ENCODE results near the gene DHH. TPM values are rescaled to one million over a fixed set of nuclear protein-coding genes. Genes with fewer than 3 reads are reported as not detected.

Gene DHH
- polyA plus RNA-seq, 1 of the 3 experiments (the other 2 are of a cell fraction) = 0.13 TPM

- peaks cover 59% of the 10 kb centered on the region for H3K79me2 ChIP-seq (ENCODE audit: insufficient read depth)
- peaks cover 32% of the 10 kb centered on the region for H4K20me1 ChIP-seq (ENCODE audit: insufficient read depth)
- peak overlapping the region; percentile 53 to 77 for H3K4me3 ChIP-seq (ENCODE audit: low read depth in 2 of 2, low read length in 1 of 2)
- peak overlapping the region; percentile 89 for H2AFZ ChIP-seq (ENCODE audit: low read depth)
- H3K27me3 ChIP-seq (ENCODE audit: insufficient read depth) = no peaks in the 10 kb centered on the region
- no peaks in the 10 kb centered on the region for H3K9me2 ChIP-seq
- TF ChIP-seq REST (IDR thresholded peaks at IDR 0.05; ENCODE audit: low read depth, low read length) (no peak), TEAD4 (IDR thresholded peaks at IDR 0.05; ENCODE audit: borderline replicate concordance, insufficient read depth) (no peak), CHD2 (IDR thresholded peaks at IDR 0.05; ENCODE audit: low read length, partially characterized antibody) (no peak), RXRA (IDR thresholded peaks at IDR 0.05; ENCODE audit: borderline replicate concordance, low read depth) (no peak), USF2 (IDR thresholded peaks at IDR 0.05; ENCODE audit: borderline replicate concordance, low read depth, low read length) (no peak), TAF1 (IDR thresholded peaks at IDR 0.05; ENCODE audit: borderline replicate concordance, low read depth, low read length) (no peak), SIN3A (IDR thresholded peaks at IDR 0.05; ENCODE audit: borderline replicate concordance, low read depth, low read length) (no peak), FOSL2 (IDR thresholded peaks at IDR 0.05; ENCODE audit: borderline replicate concordance, low read depth) (no peak), SMC3 (IDR thresholded peaks at IDR 0.05; ENCODE audit: low read depth, low read length) (no peak), EP300 (IDR thresholded peaks at IDR 0.05; ENCODE audit: borderline replicate concordance in 1 of 2, low read depth in 1 of 2, low read length in 1 of 2) (no peak), MEF2A (IDR thresholded peaks at IDR 0.05; ENCODE audit: borderline replicate concordance, low read depth) (no peak), GABPA (IDR thresholded peaks at IDR 0.05; ENCODE audit: low read depth) (no peak), RFX5 (IDR thresholded peaks at IDR 0.05; ENCODE audit: low read length) (no peak), FOXJ3 (CRISPR knock-in tag; IDR thresholded peaks at IDR 0.05) (no peak), MXI1 (IDR thresholded peaks at IDR 0.05; ENCODE audit: low read depth, low read length) (no peak), GATA2 (CRISPR knock-in tag; IDR thresholded peaks at IDR 0.05) (no peak), CTCF (IDR thresholded peaks at IDR 0.05) (no peak), FOXM1 (IDR thresholded peaks at IDR 0.05; ENCODE audit: low read depth) (no peak), ZBTB33 (IDR thresholded peaks at IDR 0.05; ENCODE audit: borderline replicate concordance, low read depth) (no peak), RAD21 (IDR thresholded peaks at IDR 0.05; ENCODE audit: low read length) (no peak)
- POLR2A ChIA-PET = interaction anchor here (1.3 to 4.8 kb wide), 11 partner anchors 11 to 235 kb away, joined by 5 to 97 read pairs (median 20); partner anchors contain the start of genes LMBR1L, RHEBL1, SPATS2 and TROAP
- peaks cover 10 to 15% of the 10 kb centered on the region in 2 experiments; a peak in 3 of 4 replicates for H3K4me1 ChIP-seq (ENCODE audit: control insufficient read depth in 1 of 2, insufficient read depth in 2 of 2, low read depth in 1 of 2, low read length in 1 of 2)
- peak overlapping the region; percentile 73 to 92 for H3K27ac ChIP-seq (ENCODE audit: low read depth in 2 of 2, low read length in 1 of 2)
- CTCF ChIA-PET = interaction anchor here (0.8 to 7.3 kb wide), 12 partner anchors 12 to 215 kb away, joined by 3 to 69 read pairs (median 7); partner anchors contain the start of gene LMBR1L
- no peak for DNase-seq
- H3K36me3 ChIP-seq (replicated peaks in 1 of 2; ENCODE audit: control insufficient read depth in 1 of 2, insufficient read depth in 2 of 2, low read length in 1 of 2) = peaks cover 24 to 27% of the 10 kb centered on the region in 2 experiments
- WGBS (ENCODE audit: low lambda C conversion rate) = 15% methylated on average over 9 of the region's 9 CpGs
- no peaks in the 10 kb centered on the region for H3K9me3 ChIP-seq
- peaks cover 45% of the 10 kb centered on the region for H3F3A ChIP-seq (replicated peaks; ENCODE audit: insufficient read depth)
- peak overlapping the region; percentile 60 for H3K9ac ChIP-seq
- peak overlapping the region; percentile 68 for H3K4me2 ChIP-seq
Observed at GRCh38 chr12:49131894-49132461, 37.4 kb upstream of the DHH start.

Data from SK-N-SH (cell line).